ENCODE results near the gene SSBP3.

DNA sequence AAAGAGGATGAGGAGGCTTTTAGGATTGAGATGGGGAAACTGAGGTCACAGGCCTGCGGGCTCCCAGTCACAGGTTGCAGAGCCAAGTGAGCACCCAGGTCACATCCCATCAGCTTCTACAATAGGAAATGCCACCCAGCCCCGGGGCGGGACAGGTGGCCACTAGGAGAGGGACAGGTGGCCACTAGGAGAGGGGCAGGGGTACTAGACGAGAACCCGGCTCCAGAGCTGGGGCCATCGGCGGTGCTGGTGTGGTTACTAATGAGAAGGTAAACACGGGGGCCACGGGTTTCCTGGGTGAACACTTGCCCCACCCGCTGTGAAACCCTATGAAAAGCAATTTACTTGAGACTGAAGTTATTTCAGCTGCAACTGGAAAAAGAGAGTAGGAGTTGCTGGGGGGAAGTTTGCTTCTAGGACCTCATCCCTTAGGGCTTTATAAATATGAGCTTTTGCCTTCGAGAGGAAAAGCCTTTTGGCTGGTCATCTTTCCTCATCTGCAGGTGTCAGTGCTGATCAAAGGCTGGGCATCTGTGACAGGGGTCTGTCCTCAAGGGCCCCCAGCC is 153.7 kb downstream of the SSBP3 start:
- TF ChIP-seq YY1 (IDR thresholded peaks at IDR 0.05; ENCODE audit: insufficient read depth, insufficient read length) (no peak), ZNF274 (IDR thresholded peaks at IDR 0.05; ENCODE audit: low read depth, low read length) (no peak), SUZ12 (IDR thresholded peaks at IDR 0.05; ENCODE audit: extremely low read depth, insufficient read depth, insufficient read length) (no peak)
